Fibroblast of skin of scalp (primary cell): ENCODE measurements around the gene IGF2.

ENCODE experiments used
- DNase-seq: peaks from one replicate; pipeline ENCODE4 v3.0.0-alpha.2; 2013

Gene IGF2

GRCh38 chr11:2169626-2170570 lies 30.7 kb upstream of the IGF2 start:
- DNase-seq = no peak

- no peak for DNase-seq
Observed at GRCh38 chr11:2169005-2169378, 29.8 kb upstream of the IGF2 start.

- DNase-seq = no peak
Observed at GRCh38 chr11:2168286-2169004, 29.3 kb upstream of the IGF2 start.

- DNase-seq = no peak
Observed at GRCh38 chr11:2167141-2168045, 28.2 kb upstream of the IGF2 start.

- no peak for DNase-seq
Observed at GRCh38 chr11:2166091-2166851, 27.1 kb upstream of the IGF2 start.

- DNase-seq = no peak
Observed at GRCh38 chr11:2165571-2165970, 26.4 kb upstream of the IGF2 start.

- no peak for DNase-seq
Observed at GRCh38 chr11:2164861-2165555, 25.8 kb upstream of the IGF2 start.

- no peak for DNase-seq
Observed at GRCh38 chr11:2164081-2164480, 24.9 kb upstream of the IGF2 start.

- DNase-seq = no peak
Observed at GRCh38 chr11:2163428-2163978, 24.3 kb upstream of the IGF2 start.

GRCh38 chr11:2160736-2161259 lies 21.6 kb upstream of the IGF2 start, which contains the start of gene INS:
Gene INS, minus strand, starts transcription at chr11:2161209. Its CDS starts 238 bp downstream, at chr11:2160971.
- no peak for DNase-seq

GRCh38 chr11:2159536-2160413 lies 20.6 kb upstream of the IGF2 start:
- DNase-seq = no peak

GRCh38 chr11:2158966-2159365 lies 19.8 kb upstream of the IGF2 start:
- DNase-seq = no peak

GRCh38 chr11:2158296-2158737 lies 19.1 kb upstream of the IGF2 start:
- DNase-seq = no peak

GRCh38 chr11:2157294-2158040 lies 18.3 kb upstream of the IGF2 start:
- DNase-seq = no peak

GRCh38 chr11:2156416-2157182 lies 17.4 kb upstream of the IGF2 start:
- DNase-seq = peak; percentile 55

- DNase-seq = no peak
Observed at GRCh38 chr11:2155511-2155910, 16.3 kb upstream of the IGF2 start.

GRCh38 chr11:2154889-2155288 lies 15.7 kb upstream of the IGF2 start:
- no peak for DNase-seq

- DNase-seq = no peak
Observed at GRCh38 chr11:2154195-2154585, 15.0 kb upstream of the IGF2 start.
